Adrenal gland (tissue), 12 donors: ENCODE measurements around the gene GJB1. TPM values are rescaled to one million over a fixed set of nuclear protein-coding genes. Genes with fewer than 3 reads are reported as not detected.

Experiments used
- DNase-seq, 7 donors: peaks; one replicate each; pipeline ENCODE4 v3.0.0-alpha.2; 2019 to 2020
- H3K27ac ChIP-seq, 5 donors: fragments of 200-600 bp; sonication (generic) in 4 of 5; 1 replicate in 3 of 5; 2 replicates in 2 of 5; pipeline versions ENCODE4 v1.5.1 to v1.8.0; 2016 to 2020; ENCODE audit warnings: mild to moderate bottlenecking in 1 of 5
- H3K27me3 ChIP-seq: fragments of 200-600 bp; 2 replicates; pipeline ENCODE4 v1.8.0; 2021
- H3K36me3 ChIP-seq, 2 donors: fragments of 200-600 bp; replicated peaks in 1 of 2; 1 replicate in 1 of 2; 2 replicates in 1 of 2; pipeline versions ENCODE4 v1.5.1 to v1.8.0; 2018 to 2022
- H3K4me1 ChIP-seq, 2 donors: fragments of 200-600 bp; replicated peaks in 1 of 2; 1 replicate in 1 of 2; 2 replicates in 1 of 2; pipeline versions ENCODE4 v1.5.1 to v1.8.0; 2018 to 2021
- H3K4me3 ChIP-seq, 4 donors: fragments of 200-600 bp; sonication (generic) in 3 of 4; one replicate each; pipeline ENCODE4 v1.5.1; 2016 to 2018
- H3K9me3 ChIP-seq, 3 donors: fragments of 200-600 bp; sonication (generic) in 1 of 3; replicated peaks in 1 of 3; 1 replicate in 2 of 3; 2 replicates in 1 of 3; pipeline versions ENCODE4 v1.5.1 to v1.8.0; 2016 to 2021
- POLR2A ChIP-seq, 2 donors: fragments of 450-650 bp; IDR thresholded peaks; one replicate each; pipeline ENCODE4 v1.6.1; 2017; ENCODE audit warnings: antibody characterized with exemption in 2 of 2, mild to moderate bottlenecking in 2 of 2, moderate library complexity in 1 of 2
- WGBS, 4 donors: extraction: QIAGEN DNeasy Blood & Tissue Kit in 2 of 4; methylation state at CpG; one replicate each; pipeline versions ENCODE4 v1.1.5 to v1.1.7; 2013 to 2017; 5-methylcytosine and 5-hydroxymethylcytosine counted together
- intact Hi-C, 2 donors: fragments of 100-400 bp; cut with DNase I; formaldehyde crosslinking; loops; one replicate each; pipeline versions ENCODE4 v1.14.1 to v1.15.0; 2022 to 2023
- polyA plus RNA-seq, 3 donors: library from polyadenylated mRNA; stranded (reverse); fragments of 200-250 nt in 2 of 3; fragments of 350-450 nt in 1 of 3; fragmentation: Illumina TruSeq in 1 of 3; extraction: RNeasy Lipid Tissue Mini Kit (QIAGEN cat#74804) in 1 of 3; gene quantifications; one replicate each; pipeline ENCODE4 v1.2.3, GENCODE V29; 2013 to 2014
- total RNA-seq, 9 donors: library from RNA; depleted of rRNA in 4 of 9; stranded (reverse); fragments of >200 nt in 4 of 9; fragments of 120-200 nt in 1 of 9; fragmentation: NEBNext Ultra II Directional in 1 of 9; extraction: Animal tissue kit (Norgen Biotek cat#: 25700) in 1 of 9; gene quantifications; one replicate each; pipeline versions ENCODE4 v1.1.0 to v1.2.4, GENCODE V29; 2013 to 2023
- TF ChIP-seq, protein P1 (sequence below), 6 experiments: fragments of 450-650 bp in 4 of 6; fragments of 200-600 bp in 2 of 6; sonication (generic) in 1 of 6; IDR thresholded peaks; 1 replicate in 5 of 6; 2 replicates in 1 of 6; pipeline versions ENCODE4 v1.5.1 to v1.8.0; 2016 to 2021; ENCODE audit warnings: antibody characterized with exemption in 6 of 6, mild to moderate bottlenecking in 2 of 6, moderate library complexity in 1 of 6
- donor health status: healthy with polysubstance abuse.
- donor health status: Bipolar disorder and iron deficiency.
- donor health status: DM: yes; HTN: yes; CAD: no.
- donor health status: DM: no; HTN: no; CAD: no.
- donor health status: DM: no; HTN: no; CAD: no.
- donor health status: DM: yes; HTN: yes; CAD: no.

Gene GJB1
- total and polyA plus RNA-seq, 12 donors: 0.18 TPM; not detected in 11

DNA sequence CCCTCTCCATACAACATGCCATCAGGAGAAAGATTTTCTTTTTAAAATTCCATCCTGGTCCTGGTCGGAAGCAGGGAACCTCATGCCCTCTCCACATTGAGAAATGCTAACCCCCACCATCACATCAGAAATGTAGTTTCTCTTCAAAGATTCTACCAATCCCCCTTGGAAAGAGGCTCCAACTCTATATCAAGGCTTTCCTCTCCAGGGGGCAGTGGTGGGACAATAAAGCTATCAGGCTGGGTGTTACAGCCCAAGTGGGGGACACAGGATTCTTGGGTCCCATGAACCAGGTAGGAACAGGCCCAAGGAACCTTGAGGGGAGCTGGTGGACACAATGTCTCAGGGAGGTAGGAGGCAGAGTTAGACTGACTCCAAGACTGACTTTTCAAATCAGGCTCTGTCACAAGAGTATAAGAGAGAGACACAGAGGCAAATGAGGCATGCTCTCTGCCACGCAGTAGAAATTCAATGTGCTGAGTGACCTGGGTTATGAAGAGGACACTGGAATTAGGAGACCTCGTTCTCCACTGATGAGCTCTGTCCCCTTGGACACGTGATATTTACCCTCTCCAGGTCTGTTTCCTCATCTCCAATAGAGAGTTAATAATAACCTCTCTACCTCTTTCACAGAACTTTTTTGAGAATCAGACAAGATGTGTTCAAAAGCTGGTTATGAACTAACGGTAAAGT lies 4.5 kb downstream of the GJB1 start:
- Histone ChIP-seq H3K4me1 (no peaks in the 10 kb centered on the region), H3K9me3 (no peaks in the 10 kb centered on the region), H3K27me3 (no peaks in the 10 kb centered on the region), H3K4me3 (no peak overlapping the region), H3K36me3 (no peaks in the 10 kb centered on the region), H3K27ac (no peak overlapping the region)
- intact Hi-C loops: no loop called here
- TF ChIP-seq POLR2A (IDR thresholded peaks at IDR 0.05): no peak
- WGBS, 4 donors: 68 to 89% (median 81%) methylated on average over 2 to 5 of the region's 5 CpGs
- no peak for DNase-seq

DNA sequence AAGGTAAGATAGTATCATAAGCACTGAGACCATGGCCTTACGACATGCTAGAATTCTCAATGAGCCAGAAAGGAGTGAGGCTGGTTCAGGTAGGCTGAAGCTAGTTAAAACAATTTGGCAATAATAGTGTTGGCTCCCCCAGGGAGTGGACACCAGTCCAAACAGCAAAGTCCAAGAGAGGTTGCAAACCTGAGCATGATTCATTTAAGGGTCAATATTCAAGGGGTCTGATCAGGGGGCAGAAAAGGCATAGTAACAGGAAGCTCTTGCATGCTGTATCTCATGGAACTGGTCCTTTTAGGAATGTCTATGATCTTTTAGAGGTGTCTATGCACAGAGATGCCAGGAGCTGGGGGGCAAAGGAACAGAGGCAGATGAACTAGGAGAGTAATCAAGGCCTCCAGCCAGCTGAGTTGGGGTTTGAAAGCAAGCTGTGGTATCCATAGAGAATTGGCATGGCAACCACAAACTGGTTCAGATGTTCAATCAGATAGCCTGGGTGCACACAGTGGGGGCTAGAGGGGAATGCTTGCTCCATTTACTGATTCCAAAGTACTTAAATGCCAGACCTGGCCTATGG lies 5.1 kb downstream of the GJB1 start:
- Histone ChIP-seq H3K36me3 (no peaks in the 10 kb centered on the region), H3K4me1 (no peaks in the 10 kb centered on the region), H3K4me3 (no peak overlapping the region), H3K27me3 (no peaks in the 10 kb centered on the region), H3K9me3 (no peaks in the 10 kb centered on the region), H3K27ac (no peak overlapping the region)
- no peak for DNase-seq
- no peak for TF ChIP-seq POLR2A (IDR thresholded peaks at IDR 0.05)
- TF ChIP-seq, protein P1, sequence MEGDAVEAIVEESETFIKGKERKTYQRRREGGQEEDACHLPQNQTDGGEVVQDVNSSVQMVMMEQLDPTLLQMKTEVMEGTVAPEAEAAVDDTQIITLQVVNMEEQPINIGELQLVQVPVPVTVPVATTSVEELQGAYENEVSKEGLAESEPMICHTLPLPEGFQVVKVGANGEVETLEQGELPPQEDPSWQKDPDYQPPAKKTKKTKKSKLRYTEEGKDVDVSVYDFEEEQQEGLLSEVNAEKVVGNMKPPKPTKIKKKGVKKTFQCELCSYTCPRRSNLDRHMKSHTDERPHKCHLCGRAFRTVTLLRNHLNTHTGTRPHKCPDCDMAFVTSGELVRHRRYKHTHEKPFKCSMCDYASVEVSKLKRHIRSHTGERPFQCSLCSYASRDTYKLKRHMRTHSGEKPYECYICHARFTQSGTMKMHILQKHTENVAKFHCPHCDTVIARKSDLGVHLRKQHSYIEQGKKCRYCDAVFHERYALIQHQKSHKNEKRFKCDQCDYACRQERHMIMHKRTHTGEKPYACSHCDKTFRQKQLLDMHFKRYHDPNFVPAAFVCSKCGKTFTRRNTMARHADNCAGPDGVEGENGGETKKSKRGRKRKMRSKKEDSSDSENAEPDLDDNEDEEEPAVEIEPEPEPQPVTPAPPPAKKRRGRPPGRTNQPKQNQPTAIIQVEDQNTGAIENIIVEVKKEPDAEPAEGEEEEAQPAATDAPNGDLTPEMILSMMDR (IDR thresholded peaks at IDR 0.05): no peak
- WGBS, 4 donors: 86 to 100% (median 89%) methylated on average over 1 of the region's 1 CpG
- intact Hi-C loops: no loop called here

DNA sequence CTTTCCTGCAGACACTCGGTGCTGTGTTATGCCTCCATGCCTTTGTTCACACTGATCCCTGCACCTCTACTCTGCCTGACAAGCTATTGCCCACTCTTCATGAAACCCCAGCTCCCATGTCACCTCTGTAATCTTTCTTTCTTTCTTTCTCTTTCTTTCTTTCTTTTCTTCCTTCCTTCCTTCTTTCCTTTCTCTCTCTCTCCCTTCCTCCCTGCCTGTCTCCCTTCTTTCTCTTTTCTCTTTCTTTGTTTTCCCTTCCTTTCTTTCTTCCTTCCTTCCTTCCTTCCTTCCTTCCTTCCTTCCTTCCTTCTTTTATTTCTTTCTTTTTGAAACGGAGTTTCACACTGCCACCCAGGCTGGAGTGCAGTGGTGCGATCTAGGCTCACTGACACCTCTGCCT lies 12.5 kb downstream of the GJB1 start:
- H3K4me1 ChIP-seq: no peaks in the 10 kb centered on the region
- H3K27me3 ChIP-seq: no peaks in the 10 kb centered on the region
- no peak for DNase-seq
- WGBS, 4 donors: 69 to 86% (median 80%) methylated on average over 3 of the region's 3 CpGs
- no peak overlapping the region for H3K4me3 ChIP-seq
- intact Hi-C loops: no loop called here
- H3K27ac ChIP-seq: no peak overlapping the region
- TF ChIP-seq, protein P1 (IDR thresholded peaks at IDR 0.05): no peak
- TF ChIP-seq POLR2A (IDR thresholded peaks at IDR 0.05): no peak
- no peaks in the 10 kb centered on the region for H3K9me3 ChIP-seq
- H3K36me3 ChIP-seq: peaks cover 0 to 4% of the 10 kb centered on the region in 2 donors

DNA sequence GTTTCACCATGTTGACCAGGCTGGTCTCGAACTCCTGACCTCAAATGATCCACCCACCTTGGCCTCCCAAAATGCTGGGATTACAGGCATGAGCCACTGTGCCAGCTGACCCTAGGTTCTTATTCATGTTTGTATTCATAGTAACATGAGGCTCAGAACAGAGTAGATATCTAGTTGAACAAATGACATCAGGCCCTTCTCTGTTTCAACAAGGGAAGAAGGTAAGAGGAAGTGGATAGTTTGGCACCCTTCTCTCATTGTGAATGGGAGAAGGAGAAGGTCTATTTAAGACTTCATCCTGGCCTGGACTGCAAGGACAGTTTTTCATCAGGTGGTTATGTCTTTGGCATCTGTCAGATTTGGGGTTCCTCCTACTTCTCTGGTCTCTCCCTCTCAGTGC lies 13.8 kb downstream of the GJB1 start:
- no peak for DNase-seq
- no peaks in the 10 kb centered on the region for H3K4me1 ChIP-seq
- H3K9me3 ChIP-seq: no peaks in the 10 kb centered on the region
- H3K36me3 ChIP-seq: peaks cover 0 to 15% of the 10 kb centered on the region in 2 donors
- H3K27me3 ChIP-seq: no peaks in the 10 kb centered on the region
- WGBS, 4 donors: 76 to 83% (median 82%) methylated on average over 1 of the region's 1 CpG; no CpG with 5 or more reads in 1 of the 4 donors
- intact Hi-C loops: no loop called here
- no peak overlapping the region for H3K27ac ChIP-seq
- TF ChIP-seq POLR2A (IDR thresholded peaks at IDR 0.05): no peak
- TF ChIP-seq, protein P1 (IDR thresholded peaks at IDR 0.05): no peak
- H3K4me3 ChIP-seq: no peak overlapping the region

- Histone ChIP-seq H3K27me3 (no peaks in the 10 kb centered on the region), H3K4me1 (no peaks in the 10 kb centered on the region), H3K36me3 (peaks cover 0 to 43% of the 10 kb centered on the region in 2 donors), H3K4me3 (no peak overlapping the region), H3K27ac (no peak overlapping the region), H3K9me3 (no peaks in the 10 kb centered on the region)
- no peak for DNase-seq
- 82 to 97% (median 84%) methylated on average over 3 of the region's 3 CpGs for WGBS, 4 donors
- TF ChIP-seq, protein P1 (IDR thresholded peaks at IDR 0.05): no peak
- no peak for TF ChIP-seq POLR2A (IDR thresholded peaks at IDR 0.05)
- intact Hi-C loops: no loop called here
These were observed 16.8 kb downstream of the GJB1 start for GRCh38 chrX:71239781-71240180.
